HEK293 (cell line): ENCODE data around the gene TAL1.
"Not testable (repeated sequence)": the region's sequence is repeated elsewhere in the genome, so short reads cannot be mapped to it uniquely, and the experiment has no call there.

ENCODE experiments used
- CTCF ChIA-PET: fragments of 350-600 bp; formaldehyde crosslinking; extraction: SDS; loops from one replicate; lab custom pipeline; 2021; ENCODE audit warnings: antibody characterized with exemption; lab: Yijun Ruan, JAX
- POLR2A ChIA-PET: fragments of 300-600 bp; formaldehyde crosslinking; extraction: SDS; loops from one replicate; lab custom pipeline; 2020; ENCODE audit warnings: antibody characterized with exemption, inconsistent platforms; lab: Yijun Ruan, JAX
- H3K27ac ChIP-seq: fragments of 200-500 bp; sonication (Bioruptor generic); 2 replicates; pipeline ENCODE4 v1.5.1; 2014; ENCODE audit warnings: low read depth, low read length, control low read depth, inconsistent platforms; ENCODE audit errors: extremely low read depth
- H3K36me3 ChIP-seq, 2 experiments: fragments of 200-500 bp in 1 of 2; sonication (Bioruptor generic) in 1 of 2; 1 replicate in 1 of 2; 2 replicates in 1 of 2; pipeline ENCODE4 v1.5.1; 2014 to 2017; ENCODE audit warnings: inconsistent platforms in 2 of 2, low read length in 2 of 2; ENCODE audit not compliant: control insufficient read depth in 2 of 2, insufficient read depth in 1 of 2
- H3K4me1 ChIP-seq: fragments of 200-500 bp; sonication (Bioruptor generic); 2 replicates; pipeline ENCODE4 v1.5.1; 2014; ENCODE audit warnings: mild to moderate bottlenecking, low read length, inconsistent platforms; ENCODE audit not compliant: control insufficient read depth, insufficient read depth
- H3K4me3 ChIP-seq: 2 replicates; pipeline ENCODE4 v1.5.1; 2011; ENCODE audit warnings: low read depth, mild to moderate bottlenecking, control low read depth, low read length, moderate library complexity
- H3K9me3 ChIP-seq: fragments of 200-500 bp; sonication (Bioruptor generic); 2 replicates; pipeline ENCODE4 v1.5.1; 2014; ENCODE audit warnings: low read depth, low read length, inconsistent platforms; ENCODE audit not compliant: control insufficient read depth, insufficient read depth
- EGR2 ChIP-seq: fragments of 450-650 bp; formaldehyde crosslinking; IDR thresholded peaks from 2 replicates; pipeline ENCODE4 v1.5.1; 2016; ENCODE audit warnings: low read depth, missing biosample characterization, missing genetic modification characterization
- GLI2 ChIP-seq: fragments of 450-650 bp; formaldehyde crosslinking; IDR thresholded peaks from 2 replicates; pipeline ENCODE4; 2017; ENCODE audit warnings: missing biosample characterization, missing genetic modification characterization, low read depth, borderline replicate concordance
- ZFHX2 ChIP-seq: fragments of 450-650 bp; formaldehyde crosslinking; conservative IDR thresholded peaks from 2 replicates; pipeline ENCODE4 v1.5.1; 2016; ENCODE audit warnings: missing biosample characterization, missing genetic modification characterization
- ZFP37 ChIP-seq: fragments of 450-650 bp; formaldehyde crosslinking; IDR thresholded peaks from 2 replicates; pipeline ENCODE4 v1.5.1; 2016; ENCODE audit warnings: missing biosample characterization, missing genetic modification characterization
- ZNF146 ChIP-seq: fragments of 450-650 bp; formaldehyde crosslinking; IDR thresholded peaks from 2 replicates; pipeline ENCODE4 v1.5.1; 2016; ENCODE audit warnings: missing biosample characterization, missing genetic modification characterization
- ZNF248 ChIP-seq: fragments of 450-650 bp; formaldehyde crosslinking; IDR thresholded peaks from 2 replicates; pipeline ENCODE4 v1.5.1; 2017; ENCODE audit warnings: missing biosample characterization, missing genetic modification characterization
- ZNF510 ChIP-seq: fragments of 450-650 bp; formaldehyde crosslinking; IDR thresholded peaks from 2 replicates; pipeline ENCODE4 v1.5.1; 2018; ENCODE audit warnings: mild to moderate bottlenecking, missing genetic modification characterization, missing biosample characterization; ENCODE audit not compliant: insufficient replicate concordance
- ZNF544 ChIP-seq: fragments of 450-650 bp; formaldehyde crosslinking; IDR thresholded peaks from 2 replicates; pipeline ENCODE4 v1.5.0; 2017; ENCODE audit warnings: missing biosample characterization, missing genetic modification characterization
- ZNF549 ChIP-seq: fragments of 450-650 bp; IDR thresholded peaks from 2 replicates; pipeline ENCODE4 v1.5.1; 2018; ENCODE audit warnings: missing biosample characterization, missing genetic modification characterization, mild to moderate bottlenecking, inconsistent platforms, moderate library complexity
- ZNF600 ChIP-seq: fragments of 450-650 bp; formaldehyde crosslinking; IDR thresholded peaks from 2 replicates; pipeline ENCODE4 v1.5.1; 2016; ENCODE audit warnings: missing biosample characterization, missing genetic modification characterization
- ZNF785 ChIP-seq: fragments of 450-650 bp; formaldehyde crosslinking; IDR thresholded peaks from 2 replicates; pipeline ENCODE4 v1.5.1; 2016; ENCODE audit warnings: missing biosample characterization, missing genetic modification characterization
- TF ChIP-seq, protein P1 (sequence below): fragments of 450-650 bp; formaldehyde crosslinking; IDR thresholded peaks from 2 replicates; pipeline ENCODE4 v1.5.1; 2017; ENCODE audit warnings: missing biosample characterization, mild to moderate bottlenecking, missing genetic modification characterization, moderate library complexity
- TF ChIP-seq, protein P2 (sequence below): fragments of 450-650 bp; formaldehyde crosslinking; IDR thresholded peaks from 2 replicates; pipeline ENCODE4 v1.5.1; 2016; ENCODE audit warnings: missing biosample characterization, missing genetic modification characterization
- TF ChIP-seq, protein P3 (sequence below): fragments of 450-650 bp; formaldehyde crosslinking; IDR thresholded peaks from 2 replicates; pipeline ENCODE4 v1.5.1; 2016; ENCODE audit warnings: missing biosample characterization, missing genetic modification characterization

The TAL1 gene

DNA sequence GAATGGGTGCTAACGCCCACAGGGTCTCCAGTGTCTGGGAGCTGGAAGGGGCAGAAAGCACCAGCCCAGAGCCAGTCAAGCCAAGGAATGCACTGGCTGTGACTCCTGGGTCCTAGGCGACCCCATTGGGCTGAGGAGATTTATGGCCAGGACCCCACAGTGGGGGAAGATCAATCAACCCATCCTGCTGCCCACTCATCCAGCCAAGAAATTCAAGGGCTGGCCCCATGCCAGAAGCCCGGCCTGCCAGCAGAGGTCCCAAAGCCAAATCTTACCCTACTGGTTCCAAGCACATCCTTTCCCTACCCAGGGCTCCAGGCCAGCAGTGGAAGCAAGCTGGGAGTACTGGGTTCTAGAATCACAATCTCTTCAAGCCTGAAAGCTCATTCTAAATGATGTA, 35.4 kb downstream of the TAL1 start:
- Histone ChIP-seq H3K9me3 (no peaks in the 10 kb centered on the region), H3K4me1 (no peaks in the 10 kb centered on the region), H3K36me3 (no peaks in the 10 kb centered on the region), H3K4me3 (no peak overlapping the region), H3K27ac (no peak overlapping the region)
- POLR2A ChIA-PET = no interaction called here
- TF ChIP-seq, protein P1, sequence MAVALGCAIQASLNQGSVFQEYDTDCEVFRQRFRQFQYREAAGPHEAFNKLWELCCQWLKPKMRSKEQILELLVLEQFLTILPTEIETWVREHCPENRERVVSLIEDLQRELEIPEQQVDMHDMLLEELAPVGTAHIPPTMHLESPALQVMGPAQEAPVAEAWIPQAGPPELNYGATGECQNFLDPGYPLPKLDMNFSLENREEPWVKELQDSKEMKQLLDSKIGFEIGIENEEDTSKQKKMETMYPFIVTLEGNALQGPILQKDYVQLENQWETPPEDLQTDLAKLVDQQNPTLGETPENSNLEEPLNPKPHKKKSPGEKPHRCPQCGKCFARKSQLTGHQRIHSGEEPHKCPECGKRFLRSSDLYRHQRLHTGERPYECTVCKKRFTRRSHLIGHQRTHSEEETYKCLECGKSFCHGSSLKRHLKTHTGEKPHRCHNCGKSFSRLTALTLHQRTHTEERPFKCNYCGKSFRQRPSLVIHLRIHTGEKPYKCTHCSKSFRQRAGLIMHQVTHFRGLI = no peak
- no peak for TF ChIP-seq ZNF600
- TF ChIP-seq ZFP37 (tag by site-specific recombination) = no peak
- no peak for TF ChIP-seq ZNF785 (tag by site-specific recombination)
- no peak for TF ChIP-seq ZNF544 (tag by site-specific recombination)
- TF ChIP-seq, protein P2, sequence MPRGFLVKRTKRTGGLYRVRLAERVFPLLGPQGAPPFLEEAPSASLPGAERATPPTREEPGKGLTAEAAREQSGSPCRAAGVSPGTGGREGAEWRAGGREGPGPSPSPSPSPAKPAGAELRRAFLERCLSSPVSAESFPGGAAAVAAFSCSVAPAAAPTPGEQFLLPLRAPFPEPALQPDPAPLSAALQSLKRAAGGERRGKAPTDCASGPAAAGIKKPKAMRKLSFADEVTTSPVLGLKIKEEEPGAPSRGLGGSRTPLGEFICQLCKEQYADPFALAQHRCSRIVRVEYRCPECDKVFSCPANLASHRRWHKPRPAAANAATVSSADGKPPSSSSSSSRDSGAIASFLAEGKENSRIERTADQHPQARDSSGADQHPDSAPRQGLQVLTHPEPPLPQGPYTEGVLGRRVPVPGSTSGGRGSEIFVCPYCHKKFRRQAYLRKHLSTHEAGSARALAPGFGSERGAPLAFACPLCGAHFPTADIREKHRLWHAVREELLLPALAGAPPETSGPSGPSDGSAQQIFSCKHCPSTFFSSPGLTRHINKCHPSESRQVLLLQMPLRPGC (tag by site-specific recombination) = no peak
- TF ChIP-seq EGR2 = peak; percentile 70
- TF ChIP-seq ZNF146 (tag by site-specific recombination) = no peak
- no peak for TF ChIP-seq ZNF248
- TF ChIP-seq ZNF549 (tag by site-specific recombination) = no peak
- TF ChIP-seq, protein P3, sequence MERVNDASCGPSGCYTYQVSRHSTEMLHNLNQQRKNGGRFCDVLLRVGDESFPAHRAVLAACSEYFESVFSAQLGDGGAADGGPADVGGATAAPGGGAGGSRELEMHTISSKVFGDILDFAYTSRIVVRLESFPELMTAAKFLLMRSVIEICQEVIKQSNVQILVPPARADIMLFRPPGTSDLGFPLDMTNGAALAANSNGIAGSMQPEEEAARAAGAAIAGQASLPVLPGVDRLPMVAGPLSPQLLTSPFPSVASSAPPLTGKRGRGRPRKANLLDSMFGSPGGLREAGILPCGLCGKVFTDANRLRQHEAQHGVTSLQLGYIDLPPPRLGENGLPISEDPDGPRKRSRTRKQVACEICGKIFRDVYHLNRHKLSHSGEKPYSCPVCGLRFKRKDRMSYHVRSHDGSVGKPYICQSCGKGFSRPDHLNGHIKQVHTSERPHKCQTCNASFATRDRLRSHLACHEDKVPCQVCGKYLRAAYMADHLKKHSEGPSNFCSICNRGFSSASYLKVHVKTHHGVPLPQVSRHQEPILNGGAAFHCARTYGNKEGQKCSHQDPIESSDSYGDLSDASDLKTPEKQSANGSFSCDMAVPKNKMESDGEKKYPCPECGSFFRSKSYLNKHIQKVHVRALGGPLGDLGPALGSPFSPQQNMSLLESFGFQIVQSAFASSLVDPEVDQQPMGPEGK (tag by site-specific recombination) = no peak
- TF ChIP-seq ZFHX2 (tag by site-specific recombination) = peak; percentile 77
- CTCF ChIA-PET = interaction anchor here (1.0 to 7.8 kb wide), 2 partner anchors 17 to 66 kb away, joined by 7 to 78 read pairs; no protein-coding TSS in a partner anchor

DNA sequence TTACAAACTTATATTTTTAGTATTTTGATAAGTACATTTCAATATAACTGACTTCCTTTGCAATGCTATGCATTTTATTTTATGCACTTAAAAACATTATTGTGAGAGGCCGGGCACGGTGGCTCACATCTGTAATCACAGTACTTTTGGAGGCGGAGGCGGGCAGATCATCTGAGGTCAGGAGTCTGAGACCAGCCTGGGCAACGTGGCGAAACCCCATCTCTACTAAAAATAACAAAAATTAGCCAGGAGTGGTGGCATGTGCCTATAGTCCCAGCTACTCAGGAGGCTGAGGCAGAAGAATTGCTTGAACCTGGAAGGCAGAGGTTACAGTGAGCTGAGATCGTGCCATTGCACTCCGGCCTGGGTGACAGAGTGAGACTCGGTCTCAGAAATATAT, 36.0 kb downstream of the TAL1 start:
- H3K4me3 ChIP-seq, POLR2A ChIA-PET, H3K9me3 ChIP-seq, H3K36me3 ChIP-seq, H3K4me1 ChIP-seq, H3K27ac ChIP-seq: not testable (repeated sequence)
- CTCF ChIA-PET = interaction anchor here (7.8 kb wide), 1 partner anchor 16 kb away, joined by 78 read pairs; no protein-coding TSS in a partner anchor

DNA sequence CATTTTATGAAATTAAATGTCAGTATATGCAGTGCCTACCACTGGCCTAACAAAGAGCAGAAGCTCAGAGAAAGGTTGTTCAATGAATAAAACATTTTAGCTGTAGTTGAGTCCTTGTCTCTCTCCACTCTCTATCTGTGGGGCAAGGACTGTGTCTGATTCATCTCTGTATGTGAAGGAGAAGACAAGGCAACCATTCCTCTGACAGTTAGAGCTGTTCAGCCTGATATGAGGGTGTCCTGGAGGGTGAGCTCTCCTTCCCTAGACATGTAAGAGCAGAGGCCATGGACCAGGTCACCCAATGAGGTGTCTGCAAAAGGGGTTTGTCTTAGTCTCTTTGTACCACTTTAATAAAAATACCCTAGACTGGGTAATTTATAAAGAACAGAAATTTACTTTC, 37.7 kb downstream of the TAL1 start:
- H3K27ac ChIP-seq = no peak overlapping the region
- ChIA-PET CTCF (interaction anchor here (0.6 to 7.8 kb wide), 12 partner anchors 8 to 130 kb away, joined by 3 to 136 read pairs (median 6); partner anchors contain the start of gene STIL), POLR2A (no interaction called here)
- TF ChIP-seq GLI2 = no peak
- TF ChIP-seq ZNF510 (tag by site-specific recombination) = no peak
- no peaks in the 10 kb centered on the region for H3K36me3 ChIP-seq
- no peaks in the 10 kb centered on the region for H3K4me1 ChIP-seq
- no peaks in the 10 kb centered on the region for H3K9me3 ChIP-seq
- no peak overlapping the region for H3K4me3 ChIP-seq

DNA sequence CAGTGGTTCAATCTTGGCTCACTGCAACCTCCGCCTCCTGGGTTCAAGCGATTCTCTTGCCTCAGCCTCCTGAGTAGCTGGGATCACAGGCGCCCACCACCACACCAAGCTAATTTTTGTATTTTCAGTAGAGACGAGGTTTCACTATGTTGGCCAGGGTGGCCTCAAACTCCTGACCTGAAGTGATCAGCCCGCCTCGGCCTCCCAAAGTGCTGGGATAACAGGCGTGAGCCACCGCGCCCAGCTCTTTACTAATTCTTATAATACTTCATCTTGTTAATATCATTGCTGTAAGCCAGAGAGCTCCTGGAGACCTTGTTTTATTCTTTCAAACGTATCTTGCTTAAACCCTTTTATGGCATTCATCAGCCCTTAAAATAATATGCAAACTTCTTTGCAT, 38.5 kb downstream of the TAL1 start:
- ChIA-PET CTCF (interaction anchor here (0.6 to 7.8 kb wide), 40 partner anchors 9 to 900 kb away, joined by 3 to 136 read pairs (median 5); no protein-coding TSS in a partner anchor), POLR2A (interaction anchor here (1.2 kb wide), 1 partner anchor 14 kb away, joined by 3 read pairs; no protein-coding TSS in a partner anchor)

More for the DNA sequence above, 38.5 kb downstream of the TAL1 start:
- not testable (repeated sequence) for H3K4me3 ChIP-seq, H3K27ac ChIP-seq, H3K36me3 ChIP-seq, H3K4me1 ChIP-seq, H3K9me3 ChIP-seq
